Suppressor macrophage treated with lipopolysaccharide for 1 hour (primary cell): ENCODE measurements around the gene SLC36A3.
A peak's percentile ranks its signal among the peaks of the same experiment; 100 is the strongest.
"Not testable (repeated sequence)": the region's sequence is repeated elsewhere in the genome, so short reads cannot be mapped to it uniquely, and the experiment has no call there.

ENCODE experiments used
- DNase-seq, 3 donors: peaks; one replicate each; pipeline ENCODE4 v3.0.0-alpha.2; 2020 to 2022

Gene SLC36A3

GRCh38 chr5:151237685-151238084, 65.9 kb downstream of the SLC36A3 start:
- DNase-seq = no peak

- no peak for DNase-seq
These were observed 66.7 kb downstream of the SLC36A3 start for GRCh38 chr5:151236888-151237287.

- DNase-seq = not testable (repeated sequence)
These were observed 68.4 kb downstream of the SLC36A3 start for GRCh38 chr5:151235239-151235571.

- peak; percentile 54 to 68 (median 64) for DNase-seq
These were observed 68.9 kb downstream of the SLC36A3 start for GRCh38 chr5:151234476-151235238.

GRCh38 chr5:151233616-151234085, 69.9 kb downstream of the SLC36A3 start:
- no peak for DNase-seq

GRCh38 chr5:151231359-151231758, 72.2 kb downstream of the SLC36A3 start:
- DNase-seq = no peak

- no peak for DNase-seq
These were observed 73.4 kb downstream of the SLC36A3 start for GRCh38 chr5:151230048-151230680.

- no peak for DNase-seq
These were observed 74.6 kb downstream of the SLC36A3 start for GRCh38 chr5:151228986-151229385.

- DNase-seq = no peak
These were observed 75.6 kb downstream of the SLC36A3 start for GRCh38 chr5:151227918-151228447.
